ENCODE data around the gene KRTAP19-8.

The KRTAP19-8 gene, protein sequence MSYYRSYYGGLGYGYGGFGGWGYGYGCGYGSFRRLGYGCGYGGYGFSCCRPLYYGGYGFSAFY

GRCh38 chr21:31038376-31038775 is at the start of gene KRTAP19-8:
KRTAP19-8 (minus strand) TSS chr21:31038476; CDS start chr21:31038443, 33 bp downstream.
- DNase-seq (ENCODE audit: low read depth in 2 of 3, low spot score in 2 of 3) = no peak

DNA sequence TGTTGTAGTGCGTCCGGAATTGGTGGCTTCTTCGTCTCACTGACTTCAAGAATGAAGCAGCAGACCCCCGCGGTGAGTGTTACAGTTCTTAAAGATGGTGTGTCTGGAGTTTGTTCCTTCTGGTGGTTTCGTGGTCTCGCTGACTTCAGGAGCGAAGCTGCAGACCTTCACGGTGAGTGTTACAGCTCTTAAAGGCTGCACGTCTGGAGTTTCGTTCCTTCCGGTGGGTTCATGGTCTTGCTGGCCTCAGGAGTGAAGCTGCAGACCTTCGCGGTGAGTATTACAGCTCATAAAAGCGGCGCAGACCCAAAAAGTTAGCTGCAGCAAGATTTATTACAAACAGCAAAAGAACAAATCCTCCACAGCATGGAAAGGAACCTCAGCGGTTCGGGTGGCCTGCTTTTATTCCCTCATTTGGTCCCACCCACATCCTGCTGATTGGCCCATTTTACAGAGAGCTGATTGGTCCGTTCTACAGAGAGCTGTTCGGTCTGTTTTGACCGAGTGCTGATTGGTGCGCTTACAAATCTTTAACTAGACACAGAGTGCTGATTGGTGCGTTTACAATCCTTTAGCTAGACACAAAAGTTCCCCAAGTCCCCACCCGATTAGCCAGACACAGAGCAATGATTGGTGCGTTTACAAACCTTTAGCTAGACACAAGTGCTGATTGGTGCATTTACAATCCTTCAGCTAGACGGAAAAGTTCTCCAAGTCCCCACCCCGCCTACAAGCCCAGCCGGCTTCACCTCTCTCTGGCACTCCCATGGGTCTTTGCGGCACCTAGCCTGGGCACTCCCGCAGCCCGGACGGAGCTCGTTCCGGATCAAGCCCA is 49.6 kb upstream of the KRTAP19-8 start:
- DNase-seq (ENCODE audit: low read depth in 2 of 3, low spot score in 2 of 3) = no peak

DNA sequence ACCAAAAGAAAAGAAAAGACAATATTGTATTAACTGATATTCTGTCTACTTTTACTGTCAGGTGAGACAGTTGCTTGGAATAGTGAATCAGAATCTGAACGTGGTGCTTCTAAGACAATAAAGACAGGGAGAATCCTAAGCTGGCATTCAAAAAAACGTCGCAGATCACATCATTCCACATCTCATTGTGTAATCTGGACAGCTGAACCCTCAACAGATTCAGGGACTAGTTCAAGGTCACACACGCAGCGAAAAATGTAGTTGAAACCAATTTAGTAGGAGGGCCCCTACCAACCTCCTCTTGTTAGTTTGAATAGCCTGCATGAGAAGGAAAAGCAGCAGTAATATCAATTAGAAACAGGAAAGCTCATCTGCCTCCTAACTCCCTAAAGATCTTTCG is 46.4 kb upstream of the KRTAP19-8 start:
- no peak for DNase-seq (ENCODE audit: low read depth in 2 of 3, low spot score in 2 of 3)

- DNase-seq (ENCODE audit: low read depth in 2 of 3, low spot score in 2 of 3) = no peak
Measured at GRCh38 chr21:31078796-31079195, 40.5 kb upstream of the KRTAP19-8 start.

DNA sequence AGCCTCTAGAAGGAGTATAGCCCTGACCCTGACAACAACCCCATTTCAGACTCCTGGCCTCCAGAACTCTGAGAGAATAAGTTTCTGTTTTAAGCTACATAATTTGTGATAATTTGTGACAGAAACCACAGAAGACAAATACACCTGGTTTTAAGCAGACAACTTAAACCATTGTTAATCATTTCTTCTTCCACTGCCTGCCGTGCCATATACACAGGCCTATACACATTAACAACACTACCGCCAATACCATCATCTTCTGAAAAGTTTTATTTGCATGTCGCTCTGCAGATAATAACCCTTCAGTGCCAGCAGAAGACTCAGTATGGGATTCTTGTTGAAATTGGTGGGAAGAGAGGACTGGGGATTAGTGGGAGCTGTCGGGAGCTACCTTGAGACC is 39.9 kb upstream of the KRTAP19-8 start:
- DNase-seq (ENCODE audit: low read depth in 2 of 3, low spot score in 2 of 3) = no peak

DNA sequence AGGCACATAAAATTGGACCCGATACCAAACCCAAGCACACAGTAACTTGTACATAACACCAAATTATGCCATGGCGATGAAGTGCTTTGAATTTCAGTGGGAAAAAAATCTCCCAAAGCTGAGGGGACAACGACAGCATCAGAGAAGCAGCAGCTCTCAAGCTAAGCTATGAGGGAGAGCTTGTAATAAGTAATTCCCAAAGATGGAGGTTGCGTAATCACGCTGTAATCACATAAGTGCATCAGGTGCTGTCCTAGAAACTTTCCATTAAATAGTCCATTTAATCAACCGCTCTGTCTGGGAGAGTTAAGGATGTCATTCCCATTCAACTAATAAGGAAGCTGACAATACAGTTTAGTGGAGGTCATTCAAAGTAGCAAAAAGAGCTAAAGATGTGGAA is 37.6 kb upstream of the KRTAP19-8 start:
- no peak for DNase-seq (ENCODE audit: low read depth in 2 of 3, low spot score in 2 of 3)

GRCh38 chr21:31072533-31072932 is 34.3 kb upstream of the KRTAP19-8 start:
- DNase-seq (ENCODE audit: low read depth in 2 of 3, low spot score in 2 of 3) = no peak

- no peak for DNase-seq (ENCODE audit: low read depth in 2 of 3, low spot score in 2 of 3)
Measured at GRCh38 chr21:31064803-31065202, 26.5 kb upstream of the KRTAP19-8 start.

- DNase-seq (ENCODE audit: low read depth in 2 of 3, low spot score in 2 of 3) = no peak
Measured at GRCh38 chr21:31052489-31053142, 14.3 kb upstream of the KRTAP19-8 start.

GRCh38 chr21:31050577-31051157 is 12.4 kb upstream of the KRTAP19-8 start:
- DNase-seq (ENCODE audit: low read depth in 2 of 3, low spot score in 2 of 3) = no peak

GRCh38 chr21:31045841-31046240 is 7.6 kb upstream of the KRTAP19-8 start:
- DNase-seq (ENCODE audit: low read depth in 2 of 3, low spot score in 2 of 3) = no peak

DNA sequence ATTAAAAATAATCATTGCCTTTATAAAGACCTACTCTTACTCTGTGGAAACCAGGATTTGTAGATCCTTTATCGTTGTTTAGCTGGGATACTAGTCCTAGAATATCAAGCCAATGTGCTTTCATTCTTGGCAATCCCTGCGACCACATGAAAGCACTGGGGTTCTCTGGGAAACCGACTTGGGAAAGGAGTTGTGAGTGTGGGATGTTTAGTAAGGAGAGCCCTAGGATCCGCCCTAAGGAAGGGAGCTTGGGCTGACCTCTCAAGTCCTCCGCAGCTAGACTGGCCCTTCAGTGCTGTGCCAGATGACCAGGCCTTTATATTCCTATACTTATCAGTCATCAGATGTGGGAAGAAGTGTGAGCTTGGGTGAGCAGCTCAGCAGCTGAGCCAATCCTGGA is 5.2 kb upstream of the KRTAP19-8 start:
- no peak for DNase-seq (ENCODE audit: low read depth in 2 of 3, low spot score in 2 of 3)

- no peak for DNase-seq (ENCODE audit: low read depth in 2 of 3, low spot score in 2 of 3)
Measured at GRCh38 chr21:31042080-31042464, 3.8 kb upstream of the KRTAP19-8 start.

DNA sequence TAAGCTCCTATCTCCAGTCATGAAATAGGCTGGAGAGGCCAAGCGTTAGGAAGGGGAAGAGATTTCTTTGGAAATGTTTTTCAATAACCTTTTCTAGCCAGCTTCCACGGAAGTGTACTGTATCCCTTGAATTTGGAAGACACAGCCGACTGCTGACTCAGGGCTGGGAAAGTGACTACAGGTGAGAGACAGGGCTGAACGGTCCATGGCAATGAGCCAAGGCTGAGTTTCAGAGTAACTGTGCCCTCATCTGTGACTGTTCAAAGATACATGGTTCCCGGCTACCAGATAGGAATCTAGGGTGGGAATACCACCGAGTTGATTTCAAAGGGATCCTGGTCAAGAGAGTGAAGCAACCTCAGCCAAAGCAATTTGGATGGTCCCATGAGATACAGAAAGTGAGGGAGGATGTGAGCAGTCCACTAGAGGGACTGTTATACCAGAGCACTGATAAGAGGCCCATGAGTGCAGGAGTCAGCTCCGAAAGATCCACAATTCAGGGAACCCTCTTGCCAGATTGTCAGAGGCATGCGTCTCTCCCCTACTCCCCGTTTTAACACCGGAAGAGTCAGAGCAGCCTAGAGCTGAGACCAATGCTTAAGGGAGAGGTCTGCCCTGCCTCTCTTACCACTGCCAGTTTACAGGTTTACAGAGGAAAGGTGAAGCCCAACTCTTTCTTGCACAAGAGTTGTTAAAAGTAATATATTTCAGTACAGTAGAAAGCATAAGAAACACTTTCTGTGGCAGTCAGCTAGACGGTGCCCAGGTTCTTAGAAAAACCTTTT is 3.2 kb upstream of the KRTAP19-8 start:
- DNase-seq (ENCODE audit: low read depth in 2 of 3, low spot score in 2 of 3) = no peak

DNA sequence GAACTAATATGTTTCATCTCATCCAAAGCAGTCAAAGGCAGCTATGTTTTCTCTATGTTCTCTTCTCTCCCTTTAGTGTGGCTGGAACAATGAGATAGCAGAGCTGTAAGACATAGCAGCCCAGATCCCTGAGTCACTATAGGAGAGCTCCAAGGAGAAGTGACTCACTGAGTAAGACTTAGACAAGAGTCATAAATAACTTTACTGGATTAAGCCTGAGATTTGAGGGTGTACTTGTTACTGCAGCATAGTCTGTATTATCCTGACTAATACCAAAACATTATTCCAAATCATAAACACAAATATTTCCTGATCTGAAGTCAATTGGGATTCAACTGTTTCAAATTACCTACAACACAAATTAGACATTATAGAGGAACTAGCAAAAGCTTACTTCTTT is 3.9 kb downstream of the KRTAP19-8 start:
- DNase-seq (ENCODE audit: low read depth in 2 of 3, low spot score in 2 of 3) = no peak

GRCh38 chr21:31030367-31031106 is 7.7 kb downstream of the KRTAP19-8 start:
- DNase-seq (ENCODE audit: low read depth in 2 of 3, low spot score in 2 of 3) = no peak

GRCh38 chr21:31023680-31024079 is 14.6 kb downstream of the KRTAP19-8 start:
- DNase-seq (ENCODE audit: low read depth in 2 of 3, low spot score in 2 of 3) = no peak

GRCh38 chr21:31022306-31022705 is 16.0 kb downstream of the KRTAP19-8 start:
- DNase-seq (ENCODE audit: low read depth in 2 of 3, low spot score in 2 of 3) = no peak

DNA sequence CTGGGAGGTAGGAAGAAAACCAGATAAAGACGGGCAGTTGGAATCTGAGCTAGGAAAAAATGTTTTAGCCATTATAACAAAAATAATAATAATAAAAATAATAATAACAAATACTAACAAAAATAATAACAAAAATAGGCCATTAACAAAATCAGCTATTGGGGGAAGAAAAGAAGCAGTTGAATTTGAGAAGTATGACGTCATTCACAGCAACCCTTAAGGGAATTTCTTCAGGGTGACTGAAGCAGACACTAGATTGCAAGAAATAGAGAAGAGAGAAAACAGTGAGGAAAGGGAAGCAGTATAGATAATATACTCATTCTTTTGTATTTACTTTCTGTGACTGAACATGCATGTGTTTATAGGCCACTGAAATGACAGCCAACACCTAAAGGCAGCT is 20.0 kb downstream of the KRTAP19-8 start:
- DNase-seq (ENCODE audit: low read depth in 2 of 3, low spot score in 2 of 3) = no peak

GRCh38 chr21:31014891-31015290 is 23.4 kb downstream of the KRTAP19-8 start:
- DNase-seq (ENCODE audit: low read depth in 2 of 3, low spot score in 2 of 3) = no peak

All from activated CD8-positive, alpha-beta memory T cell treated with anti-CD3 and anti-CD28 coated beads for 48 hours (primary cell).